Choroid plexus epithelial cell (primary cell): Measurements from ENCODE around the gene GSTT4.
A peak's percentile ranks its signal among the peaks of the same experiment; 100 is the strongest.

Experiments
- DNase-seq: peaks from one replicate; pipeline ENCODE4 v3.0.0-alpha.2; 2010; ENCODE audit warnings: low read depth
- H3K4me3 ChIP-seq: 2 replicates; pipeline ENCODE4 v1.5.1; 2011; ENCODE audit warnings: low read depth, mild to moderate bottlenecking, control low read depth, low read length, moderate library complexity
- CTCF ChIP-seq: conservative IDR thresholded peaks from 2 replicates; pipeline ENCODE4 v1.5.1; 2011; ENCODE audit warnings: low read depth, mild to moderate bottlenecking, control low read depth, inconsistent platforms, low read length, moderate library complexity

The GSTT4 gene

GRCh38 chr22:24005201-24005600 lies at the start of gene GSTT4:
TSS of gene GSTT4 (minus strand) at chr22:24005453. CDS start at chr22:24005356, 97 bp downstream.
- peak; percentile 27 for DNase-seq
- no peak for TF ChIP-seq CTCF
- H3K4me3 ChIP-seq: no peak within 1 kb of the TSS

- DNase-seq: peak; percentile 38
- no peak for TF ChIP-seq CTCF
These were observed 49.1 kb upstream of the GSTT4 start for GRCh38 chr22:24054356-24054755.

GRCh38 chr22:24053481-24054226 lies 48.4 kb upstream of the GSTT4 start:
- peak; percentile 26 for DNase-seq
- H3K4me3 ChIP-seq: no peak overlapping the region
- no peak for TF ChIP-seq CTCF

More at GRCh38 chr22:24054356-24054755, 49.1 kb upstream of the GSTT4 start:
- H3K4me3 ChIP-seq: no peak overlapping the region

GRCh38 chr22:24051568-24051967 lies 46.3 kb upstream of the GSTT4 start:
- H3K4me3 ChIP-seq: no peak overlapping the region
- TF ChIP-seq CTCF: no peak
- DNase-seq: no peak

- no peak overlapping the region for H3K4me3 ChIP-seq
- TF ChIP-seq CTCF: no peak
- DNase-seq: no peak
These were observed 45.8 kb upstream of the GSTT4 start for GRCh38 chr22:24051028-24051427.

- no peak for TF ChIP-seq CTCF
- H3K4me3 ChIP-seq: no peak overlapping the region
- no peak for DNase-seq
These were observed 44.7 kb upstream of the GSTT4 start for GRCh38 chr22:24049978-24050377.

- no peak for DNase-seq
- H3K4me3 ChIP-seq: no peak overlapping the region
- no peak for TF ChIP-seq CTCF
These were observed 44.0 kb upstream of the GSTT4 start for GRCh38 chr22:24049211-24049610.
